Measurements from ENCODE around the gene TMEM141.
"Not testable (repeated sequence)": the region's sequence is repeated elsewhere in the genome, so short reads cannot be mapped to it uniquely, and the experiment has no call there.

DNA sequence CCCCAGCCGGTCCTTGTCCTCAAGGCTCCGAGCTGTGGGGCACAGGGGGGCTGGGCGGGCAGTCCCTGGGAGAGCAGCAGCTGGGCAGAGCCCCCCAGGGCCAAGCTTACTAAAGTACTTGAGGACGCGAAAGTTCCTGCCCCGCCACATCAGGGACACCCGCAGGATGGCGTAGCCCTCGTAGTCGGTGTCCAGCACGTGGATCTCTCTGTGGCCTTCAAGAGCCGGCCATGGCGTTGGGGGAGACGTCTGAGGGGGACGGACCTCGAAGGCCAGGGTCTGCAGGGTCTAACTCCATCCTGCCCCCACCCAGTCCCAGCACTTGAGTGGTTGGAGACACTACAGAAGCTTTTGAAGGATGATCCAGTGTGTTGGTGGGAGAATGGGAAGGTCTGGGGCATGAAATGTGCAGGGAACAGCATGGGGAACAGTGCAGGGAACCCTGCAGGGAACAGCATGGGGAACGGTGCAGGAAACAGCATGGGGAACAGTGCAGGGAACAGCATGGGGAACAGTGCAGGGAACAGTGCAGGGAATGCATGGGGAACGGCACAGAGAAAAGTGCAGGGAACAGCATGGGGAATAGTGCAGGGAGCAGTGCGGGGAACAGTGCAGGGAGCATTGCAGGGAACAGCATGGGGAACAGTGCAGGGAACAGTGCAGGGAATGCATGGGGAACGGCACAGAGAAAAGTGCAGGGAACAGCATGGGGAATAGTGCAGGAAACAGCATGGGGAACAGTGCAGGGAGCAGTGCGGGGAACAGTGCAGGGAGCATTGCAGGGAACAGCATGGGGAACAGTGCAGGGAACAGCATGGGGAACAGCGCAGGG is 35.6 kb upstream of the TMEM141 start:
- TF ChIP-seq, protein P1, sequence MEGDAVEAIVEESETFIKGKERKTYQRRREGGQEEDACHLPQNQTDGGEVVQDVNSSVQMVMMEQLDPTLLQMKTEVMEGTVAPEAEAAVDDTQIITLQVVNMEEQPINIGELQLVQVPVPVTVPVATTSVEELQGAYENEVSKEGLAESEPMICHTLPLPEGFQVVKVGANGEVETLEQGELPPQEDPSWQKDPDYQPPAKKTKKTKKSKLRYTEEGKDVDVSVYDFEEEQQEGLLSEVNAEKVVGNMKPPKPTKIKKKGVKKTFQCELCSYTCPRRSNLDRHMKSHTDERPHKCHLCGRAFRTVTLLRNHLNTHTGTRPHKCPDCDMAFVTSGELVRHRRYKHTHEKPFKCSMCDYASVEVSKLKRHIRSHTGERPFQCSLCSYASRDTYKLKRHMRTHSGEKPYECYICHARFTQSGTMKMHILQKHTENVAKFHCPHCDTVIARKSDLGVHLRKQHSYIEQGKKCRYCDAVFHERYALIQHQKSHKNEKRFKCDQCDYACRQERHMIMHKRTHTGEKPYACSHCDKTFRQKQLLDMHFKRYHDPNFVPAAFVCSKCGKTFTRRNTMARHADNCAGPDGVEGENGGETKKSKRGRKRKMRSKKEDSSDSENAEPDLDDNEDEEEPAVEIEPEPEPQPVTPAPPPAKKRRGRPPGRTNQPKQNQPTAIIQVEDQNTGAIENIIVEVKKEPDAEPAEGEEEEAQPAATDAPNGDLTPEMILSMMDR (IDR thresholded peaks at IDR 0.05; ENCODE audit: low read depth, low read length), result not testable (repeated sequence)
- TF ChIP-seq EZH2phosphoT487 (IDR thresholded peaks at IDR 0.05; ENCODE audit: low read depth), result not testable (repeated sequence)

Data from OCI-LY3 (cell line).